ENCODE measurements around the gene MRPL49.
"Not testable (repeated sequence)": the region's sequence is repeated elsewhere in the genome, so short reads cannot be mapped to it uniquely, and the experiment has no call there.

MRPL49 gene

DNA sequence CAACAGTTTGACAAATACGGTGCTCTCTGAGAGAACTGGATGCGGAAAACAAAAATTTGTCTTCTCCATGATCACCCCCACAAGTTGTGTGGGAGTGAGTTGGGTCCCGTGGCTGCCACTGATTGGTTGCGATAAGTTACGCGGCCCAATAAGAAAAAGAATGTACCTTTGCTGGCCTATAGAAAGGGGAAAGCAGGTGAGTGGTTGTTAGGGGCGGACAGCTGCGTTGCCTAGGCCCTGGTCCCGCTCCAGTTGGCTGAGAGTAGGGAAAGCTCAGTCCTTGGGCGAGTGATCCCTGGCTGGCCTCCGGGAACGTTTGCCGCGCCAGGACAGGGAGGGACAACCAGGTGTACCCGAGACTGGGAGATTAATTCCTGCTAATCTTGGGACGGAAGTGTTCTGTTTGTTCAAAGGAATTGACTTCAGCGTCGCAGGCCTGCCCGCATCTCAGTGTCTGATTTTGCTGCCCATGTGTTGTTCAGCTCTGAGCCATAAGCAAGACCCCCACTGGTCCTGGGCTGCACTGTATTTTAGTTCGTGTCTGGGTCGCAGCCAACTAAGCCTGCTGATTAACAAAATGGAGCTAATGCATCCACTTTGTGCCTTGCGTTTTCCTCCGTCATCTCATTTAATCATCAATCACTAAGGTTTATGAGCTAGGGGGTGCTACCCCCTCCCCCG is 13.0 kb downstream of the MRPL49 start:
- peak; percentile 99 for DNase-seq

DNA sequence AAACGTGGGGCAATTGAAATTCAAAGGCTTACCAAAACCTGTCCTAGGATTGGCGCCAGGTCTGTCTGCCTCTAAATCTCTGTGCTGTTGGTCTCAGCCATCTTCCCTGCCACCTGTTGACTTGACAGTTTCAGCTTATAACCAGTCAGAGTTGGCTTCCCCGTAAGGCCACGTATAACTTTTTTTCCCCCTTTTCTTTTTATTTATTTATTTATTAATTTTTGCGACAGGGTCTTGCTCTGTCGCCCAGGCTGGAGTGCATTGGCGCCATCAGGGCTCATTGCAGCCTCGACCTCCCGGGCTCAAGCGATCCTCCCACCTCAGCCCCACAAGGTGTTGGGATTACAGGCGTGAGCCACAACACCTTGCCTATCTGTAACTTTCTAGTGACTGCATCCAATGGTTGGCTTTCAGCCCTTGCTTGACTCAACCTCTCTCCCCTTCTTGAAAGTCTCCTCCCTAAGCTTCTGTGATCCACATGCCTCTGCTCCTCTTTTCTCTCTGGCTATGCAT is 13.6 kb downstream of the MRPL49 start:
- peak; percentile 64 for DNase-seq

DNA sequence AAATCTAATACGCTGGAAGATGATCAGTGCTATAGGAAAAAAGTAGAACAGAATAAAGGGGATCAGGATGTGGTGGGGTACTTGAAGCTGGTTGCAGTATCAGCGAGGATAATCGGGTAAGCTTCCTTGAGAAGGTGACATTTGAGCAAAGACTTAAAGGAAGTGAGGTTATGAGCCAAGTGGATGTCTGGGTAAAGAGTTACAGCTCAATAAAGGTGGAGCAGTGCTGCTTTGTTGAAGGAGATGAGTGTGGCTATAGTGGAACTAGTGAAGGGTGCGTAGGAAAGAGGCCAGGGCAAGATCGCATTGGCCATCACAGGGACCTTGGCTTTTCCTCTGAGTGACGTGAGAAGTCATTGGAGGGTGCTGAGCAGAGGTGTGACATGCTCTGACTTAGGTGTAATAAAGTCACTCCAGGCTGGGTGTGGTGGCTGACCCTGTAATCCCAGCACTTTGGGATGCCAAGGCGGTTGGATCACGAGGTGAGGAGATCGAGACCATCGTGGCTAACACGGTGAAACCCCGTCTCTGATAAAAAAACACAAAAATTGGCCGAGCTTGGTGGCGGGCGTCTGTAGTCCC is 14.5 kb downstream of the MRPL49 start:
- no peak for DNase-seq

DNA sequence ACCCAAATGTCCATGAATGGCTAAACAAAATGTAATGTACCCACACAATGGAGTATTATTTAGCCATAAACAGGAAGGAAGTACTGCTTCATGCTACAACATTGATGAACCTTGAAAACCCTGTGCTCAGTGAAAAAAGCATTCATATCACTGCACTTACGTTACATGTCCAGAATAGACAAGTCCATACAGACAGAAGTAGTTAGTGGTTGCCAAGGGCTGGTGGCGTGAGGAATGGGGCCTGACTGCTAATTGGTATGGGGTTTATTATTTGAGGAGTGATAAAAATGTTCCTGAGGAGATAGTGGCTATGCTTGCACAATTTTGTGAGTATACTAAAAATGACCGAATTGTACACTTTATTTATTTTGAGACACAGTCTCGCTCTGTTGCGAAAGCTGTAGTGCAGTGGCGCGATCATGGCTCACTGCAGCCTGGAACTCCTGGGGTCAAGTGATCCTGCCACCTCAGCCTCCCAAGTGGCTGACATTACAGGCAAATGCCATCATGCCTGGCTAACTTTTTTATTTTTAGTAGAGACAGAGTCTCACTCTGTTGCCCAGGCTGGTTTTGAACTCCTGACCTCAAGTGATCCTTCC is 19.9 kb downstream of the MRPL49 start:
- no peak for DNase-seq

DNA sequence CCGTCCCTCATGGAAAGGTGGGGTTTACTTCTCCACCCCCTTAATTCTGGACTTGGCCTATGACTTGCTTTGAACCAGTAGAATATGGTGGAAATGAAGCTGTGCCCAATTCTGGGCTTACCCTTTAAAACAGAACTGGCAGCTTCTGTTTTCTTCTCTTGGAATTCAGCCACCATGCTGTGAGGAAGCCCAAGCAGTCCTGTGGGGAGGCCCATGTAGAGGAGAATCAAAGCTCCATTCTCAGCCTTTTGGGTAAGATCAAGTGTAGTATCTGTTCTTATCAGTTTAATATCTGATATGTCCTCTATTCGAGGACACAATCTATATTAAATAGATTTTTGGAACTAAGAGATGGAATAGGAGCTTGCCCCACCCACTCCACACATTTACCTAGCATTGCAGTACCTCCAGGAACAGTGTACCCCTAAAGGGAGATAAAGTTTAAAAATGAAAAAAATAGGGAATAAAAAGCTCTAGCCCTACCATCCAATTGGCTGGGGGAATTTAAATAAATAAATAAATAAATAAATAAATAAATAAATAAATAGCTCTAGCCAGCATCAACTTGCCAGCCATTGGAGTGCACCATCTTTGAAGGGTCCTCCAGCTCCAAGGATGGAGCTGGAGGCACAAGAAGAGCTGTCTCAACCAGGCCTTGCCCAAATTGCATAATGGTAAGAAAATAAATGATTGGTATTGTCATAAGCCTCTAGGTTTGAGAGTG is 25.4 kb downstream of the MRPL49 start:
- no peak for DNase-seq

DNA sequence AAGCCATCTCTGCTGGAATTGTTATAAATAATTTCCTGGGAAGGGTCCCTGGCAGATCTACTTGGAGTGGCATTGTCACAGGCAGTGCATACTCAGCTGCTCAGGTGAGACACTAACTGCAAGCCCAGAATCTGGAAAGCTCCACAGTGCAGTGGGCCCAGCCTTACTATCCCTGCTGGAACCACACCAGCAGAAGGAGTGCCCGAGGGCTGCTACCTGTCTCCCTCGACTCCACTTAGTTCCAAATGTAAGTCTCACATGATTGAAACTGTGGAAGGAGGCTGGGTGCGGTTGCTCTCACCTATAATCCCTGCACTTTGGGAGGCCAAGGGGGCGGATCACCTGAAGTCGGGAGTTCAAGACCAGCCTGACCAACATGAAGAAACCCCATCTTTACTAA is 26.5 kb downstream of the MRPL49 start:
- no peak for DNase-seq

DNA sequence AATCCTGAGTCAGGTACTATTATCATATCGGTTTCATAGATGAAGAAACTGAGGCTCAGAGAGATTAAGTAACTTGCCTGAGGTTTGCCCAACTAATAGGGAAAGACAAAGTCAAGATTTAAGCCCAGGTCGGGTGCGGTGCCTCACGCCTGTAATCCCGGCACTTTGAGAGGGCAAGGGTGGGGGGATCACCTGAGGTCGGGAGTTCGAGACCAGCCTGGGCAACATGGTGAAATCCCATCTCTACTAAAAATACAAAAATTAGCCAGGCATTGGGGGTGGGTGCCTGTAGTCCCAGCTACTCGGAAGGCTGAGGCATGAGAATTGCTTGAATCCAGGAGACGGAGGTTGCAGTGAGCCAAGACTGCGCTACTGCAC is 28.0 kb downstream of the MRPL49 start:
- not testable (repeated sequence) for DNase-seq

DNA sequence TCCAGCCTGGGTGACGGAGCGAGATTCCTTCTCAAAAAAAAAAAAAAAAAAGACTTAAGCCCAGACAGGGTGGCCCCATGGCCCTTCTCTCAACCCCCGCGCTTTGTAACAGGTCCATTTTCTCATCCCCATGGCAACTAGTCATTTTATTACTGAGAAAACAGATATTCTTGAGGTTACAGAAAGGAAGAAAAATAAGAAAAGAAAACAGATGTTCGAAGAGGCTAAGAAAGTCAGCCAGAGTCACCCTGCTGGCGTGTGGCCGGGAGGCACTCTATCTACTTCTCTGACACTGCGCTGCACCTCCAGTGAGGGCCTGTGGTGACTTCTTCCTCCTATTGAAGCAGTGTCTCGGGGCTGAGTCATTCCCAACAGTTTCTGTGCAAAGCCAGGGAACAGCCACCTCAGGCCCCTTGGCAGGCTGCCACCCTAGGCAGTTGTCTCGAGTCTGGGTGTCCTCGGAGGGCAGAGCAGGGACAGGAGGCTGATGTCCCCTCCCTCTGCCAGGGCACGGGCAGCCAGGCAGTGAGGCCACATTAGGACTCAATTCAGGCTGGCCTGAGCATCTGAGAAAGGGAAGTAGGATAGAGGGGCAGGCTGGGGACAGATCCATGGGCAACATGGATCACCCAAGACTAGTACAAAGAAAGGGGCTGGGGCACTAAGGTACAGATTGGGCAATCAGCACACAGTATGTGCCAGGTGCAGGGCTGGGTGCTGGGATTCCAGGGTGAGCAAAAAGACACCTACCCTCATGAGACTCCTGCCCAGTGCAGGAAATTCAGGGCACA is 28.6 kb downstream of the MRPL49 start:
- peak; percentile 98 for DNase-seq

DNA sequence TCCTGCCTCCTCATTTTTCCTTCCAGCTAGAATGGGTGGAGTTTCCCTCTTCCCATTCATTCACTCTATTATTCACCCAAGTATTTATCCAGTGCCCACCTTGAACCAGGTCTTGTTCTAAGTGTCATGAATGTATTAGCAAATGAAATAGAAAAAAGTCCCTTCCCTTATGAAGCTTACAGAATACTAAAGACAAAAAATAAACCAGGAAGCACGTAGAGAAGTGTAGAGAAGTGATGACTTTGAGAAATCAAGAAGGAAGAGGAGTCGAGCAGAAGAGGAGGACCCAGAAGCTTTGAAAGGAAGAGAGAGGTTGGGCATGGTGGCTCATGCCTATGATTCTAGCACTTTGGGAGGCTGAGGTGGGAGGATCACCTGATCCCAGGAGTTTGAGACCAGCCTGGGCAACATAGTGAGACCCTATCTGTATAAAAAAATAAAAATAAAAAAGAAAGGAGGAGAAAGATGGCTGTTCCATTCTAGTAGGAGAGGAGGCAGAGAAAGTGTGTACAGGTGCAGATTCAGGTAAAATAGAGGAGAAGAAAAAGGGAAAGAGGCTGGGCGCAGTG is 29.3 kb downstream of the MRPL49 start:
- DNase-seq: no peak

DNA sequence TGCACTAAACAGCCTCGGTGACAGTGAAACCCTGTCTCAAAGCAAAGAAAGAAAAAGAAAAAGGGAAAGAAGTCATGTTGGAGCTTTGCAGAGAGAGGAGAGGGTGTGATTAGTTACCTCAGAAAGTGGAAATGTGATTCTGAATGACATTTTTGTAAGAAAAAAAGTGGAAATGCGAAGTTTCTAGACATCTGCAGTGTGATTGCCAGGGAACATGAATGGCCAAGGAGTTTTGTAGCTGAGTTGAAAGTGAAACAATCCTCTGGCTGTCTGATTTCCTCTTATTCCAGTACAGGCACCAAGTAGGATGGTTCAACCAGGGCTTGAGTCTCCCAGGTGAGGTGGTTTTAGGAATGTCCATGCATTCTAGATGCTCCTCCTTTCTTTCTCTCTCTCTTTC is 30.0 kb downstream of the MRPL49 start:
- no peak for DNase-seq

DNA sequence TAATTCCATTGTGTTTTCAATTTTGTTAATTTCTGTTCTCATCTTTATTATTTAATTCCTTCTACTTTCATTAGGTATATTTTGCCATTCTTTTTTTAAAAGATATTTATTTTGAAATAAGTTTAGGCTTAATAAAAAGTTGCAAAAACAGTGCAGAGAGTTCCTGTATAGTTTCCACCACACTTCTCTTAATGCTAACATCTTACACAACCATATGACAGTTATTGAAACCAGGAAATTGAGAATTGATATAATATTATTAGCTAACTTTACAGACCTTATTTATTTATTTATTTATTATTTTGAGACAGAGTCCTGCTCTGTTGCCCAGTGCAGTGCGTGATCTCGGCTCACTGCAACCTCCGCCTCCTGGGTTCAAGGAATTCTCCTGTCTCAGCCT is 34.1 kb downstream of the MRPL49 start:
- DNase-seq: no peak

DNA sequence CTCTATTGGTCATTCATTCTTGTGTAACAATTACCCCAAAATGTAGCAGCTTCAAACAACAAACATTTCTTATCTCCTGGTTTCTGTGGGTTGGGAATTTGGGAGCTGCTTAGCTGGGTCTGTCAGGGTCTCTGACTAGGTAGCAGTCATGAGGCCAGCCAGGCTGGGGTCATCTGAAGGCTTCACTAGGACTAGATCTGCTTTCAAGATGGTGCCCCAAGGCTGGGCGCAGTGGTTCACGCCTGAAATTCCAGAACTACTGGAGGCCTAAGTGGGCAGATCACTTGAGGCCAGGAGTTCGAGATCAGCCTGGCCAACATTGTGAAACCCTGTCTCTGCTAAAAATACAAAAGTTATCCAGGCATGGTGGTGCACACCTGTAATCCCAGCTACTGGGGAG is 34.8 kb downstream of the MRPL49 start:
- DNase-seq: no peak

DNA sequence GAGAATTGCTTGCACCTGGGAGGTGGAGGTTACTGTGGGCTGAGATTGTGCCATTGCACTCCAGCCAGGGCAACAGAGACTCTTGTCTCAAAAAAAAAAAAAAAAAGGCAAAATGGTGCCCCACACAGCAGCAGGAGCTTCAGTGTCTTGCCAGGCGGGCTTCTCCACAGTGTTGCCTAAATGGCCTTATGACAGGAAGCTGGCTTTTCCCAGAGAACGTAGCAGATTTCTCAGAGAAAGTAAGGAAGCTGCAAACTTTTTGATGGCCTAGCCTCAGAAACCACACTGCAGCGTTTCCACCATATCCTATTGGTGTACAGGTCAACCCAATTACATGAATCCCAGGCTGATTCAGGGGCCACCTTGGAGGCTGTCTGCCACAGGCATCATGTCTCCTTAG is 35.2 kb downstream of the MRPL49 start:
- no peak for DNase-seq

DNA sequence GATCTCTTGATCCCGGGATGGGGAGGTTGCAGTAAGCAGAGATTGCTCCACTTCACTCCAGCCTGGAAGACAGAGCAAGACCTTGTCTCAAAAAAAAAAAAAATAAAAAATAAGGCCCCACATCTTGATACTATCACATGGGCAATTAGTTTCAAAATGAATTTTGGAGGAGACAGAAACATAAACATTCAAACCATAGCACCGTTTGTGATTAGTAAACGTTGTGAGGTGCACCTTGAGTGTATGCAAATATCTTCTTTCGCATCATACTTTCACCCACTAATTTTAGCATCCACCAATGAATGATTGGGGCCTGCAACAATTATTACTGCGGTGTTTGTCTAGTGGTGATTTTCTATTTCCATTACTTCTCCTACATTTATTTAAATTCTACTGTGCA is 36.9 kb downstream of the MRPL49 start:
- DNase-seq: no peak

DNA sequence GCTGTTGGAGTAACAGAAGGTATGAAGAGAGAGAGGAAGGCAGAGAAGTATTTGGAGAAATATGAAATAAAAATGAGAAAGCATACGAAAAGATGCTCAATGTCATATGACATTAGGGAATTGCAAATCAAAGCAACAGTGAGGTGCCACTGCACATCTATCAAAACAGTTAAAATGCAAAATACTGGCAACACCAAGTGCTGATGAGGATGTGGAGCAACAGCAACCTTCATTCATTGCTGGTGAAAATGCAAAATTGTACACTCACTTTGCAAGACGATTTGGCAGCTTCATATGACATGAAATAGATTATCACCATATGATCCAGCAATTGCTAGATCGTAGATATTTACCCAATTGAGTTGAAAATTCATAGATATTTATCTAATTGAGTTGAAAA is 38.5 kb downstream of the MRPL49 start:
- no peak for DNase-seq

DNA sequence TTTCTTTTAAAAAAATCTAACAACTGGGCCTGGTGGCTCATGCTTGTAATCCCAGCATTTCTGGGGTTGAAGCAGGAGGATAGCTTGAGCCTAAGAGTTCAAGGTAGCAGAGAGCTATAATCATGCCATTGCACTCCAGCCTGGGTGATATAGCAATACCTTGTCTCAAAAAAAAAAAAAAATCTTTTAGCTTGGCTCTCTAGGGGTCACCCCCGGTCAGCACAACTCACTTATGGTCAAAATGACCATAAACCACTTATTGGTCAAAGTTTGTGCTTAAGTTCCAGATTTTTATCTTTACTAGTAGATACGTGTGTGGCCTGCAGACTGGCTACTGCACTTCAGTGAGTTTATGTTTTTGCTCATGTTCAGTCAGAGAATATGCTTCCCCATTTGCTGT is 41.6 kb downstream of the MRPL49 start:
- DNase-seq: no peak

DNA sequence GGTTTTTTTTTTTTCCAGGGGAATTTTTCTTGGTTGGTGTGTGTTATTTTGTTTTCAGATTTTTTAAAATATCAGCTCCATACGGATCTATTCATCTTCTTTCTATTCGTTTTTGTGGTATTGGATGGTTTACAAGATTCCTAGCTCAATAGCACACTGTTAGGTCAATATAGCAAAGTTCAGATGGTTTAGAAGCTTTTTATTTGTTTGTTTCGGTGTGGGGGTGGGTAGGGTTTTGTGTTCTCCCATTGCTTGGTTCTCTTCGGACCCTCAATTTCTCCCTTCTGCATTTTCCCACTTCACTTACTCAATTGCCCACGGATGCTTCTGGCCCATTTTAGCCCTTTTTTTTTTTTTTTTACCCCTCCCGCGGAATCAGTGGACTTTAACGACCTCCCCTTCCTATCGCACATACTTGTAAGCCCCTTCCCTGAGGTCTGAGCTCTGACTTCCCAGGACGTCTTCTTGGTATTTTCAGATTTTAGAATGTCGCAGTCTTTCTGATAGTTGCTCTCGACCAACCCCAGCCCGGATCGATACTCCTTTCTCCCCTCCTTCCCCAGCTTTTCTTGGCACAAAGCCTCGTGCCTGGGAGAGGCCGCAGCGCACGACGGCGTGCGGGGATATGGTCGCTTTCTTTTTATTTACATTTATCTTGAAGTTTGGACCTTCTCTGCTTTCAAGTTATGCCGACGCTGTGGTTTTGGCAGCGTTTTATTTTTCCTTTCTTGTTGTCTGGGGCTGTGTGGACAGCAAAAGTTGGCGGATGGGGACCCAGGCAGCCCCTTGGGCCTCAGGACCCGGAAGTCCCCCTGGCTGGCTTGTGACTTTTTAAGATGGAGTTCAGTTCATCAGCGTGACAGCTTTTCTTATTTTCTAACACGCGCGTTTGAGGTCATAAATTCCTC is 43.5 kb downstream of the MRPL49 start:
- DNase-seq: peak; percentile 68

DNA sequence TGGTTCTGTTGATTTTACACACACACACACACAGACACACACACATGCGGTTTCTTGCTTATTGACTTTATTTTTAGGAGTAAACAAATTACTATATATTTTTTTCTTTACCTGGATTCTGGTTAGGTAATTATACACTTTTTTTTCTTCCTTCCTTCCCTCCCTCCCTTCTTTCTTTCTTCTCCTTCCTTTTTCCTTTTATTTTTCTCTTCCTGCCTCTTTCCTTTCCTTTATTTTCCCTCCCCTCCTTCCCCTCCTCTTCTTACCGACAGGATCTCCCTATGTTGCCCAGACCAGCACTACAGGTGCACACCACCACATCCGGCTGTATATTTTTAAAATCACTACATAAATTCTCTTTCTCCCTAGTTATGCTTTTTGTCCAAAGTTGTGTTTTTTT is 44.8 kb downstream of the MRPL49 start:
- DNase-seq: no peak

DNA sequence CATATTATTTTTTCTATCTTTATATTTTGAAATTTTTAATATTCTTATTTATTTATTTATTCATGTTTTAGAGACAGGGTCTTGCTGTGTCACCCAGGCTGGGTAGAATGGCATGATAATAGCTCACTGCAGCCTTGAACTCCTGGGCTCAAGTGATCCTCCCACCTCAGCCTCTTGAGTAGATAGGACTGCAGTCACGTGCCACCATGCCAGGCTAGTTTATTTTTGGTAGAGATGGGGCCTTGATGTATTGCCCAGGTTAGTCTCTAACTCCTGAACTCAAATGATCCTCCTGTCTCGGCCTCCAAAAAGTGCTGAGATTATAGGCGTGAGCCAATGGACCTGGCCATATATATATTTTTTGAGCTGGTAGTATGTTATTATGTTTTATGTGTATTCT is 45.5 kb downstream of the MRPL49 start:
- no peak for DNase-seq

DNA sequence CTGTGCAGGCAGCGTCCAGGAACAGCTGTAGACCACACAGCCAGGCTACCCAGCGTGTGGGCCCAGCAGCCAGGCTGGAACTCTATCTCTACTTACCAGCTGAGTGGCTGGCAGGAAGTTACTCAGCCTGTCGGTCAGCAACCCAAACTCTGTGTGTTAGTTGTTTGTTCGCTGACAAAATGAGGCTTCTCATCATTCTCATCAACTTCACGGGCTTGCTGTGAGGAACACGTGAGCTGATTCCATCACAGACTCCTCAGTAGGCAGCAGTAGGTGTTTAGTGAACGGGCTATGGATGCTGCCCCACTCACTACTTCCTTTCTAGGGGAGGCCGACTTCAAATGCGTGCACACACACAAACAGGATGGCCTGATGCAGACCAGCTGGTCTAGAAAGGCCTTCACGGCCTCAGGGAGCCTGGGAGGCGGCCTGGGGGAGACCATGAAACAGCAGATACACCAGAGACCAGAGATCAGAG is 47.1 kb downstream of the MRPL49 start:
- DNase-seq: peak; percentile 31

DNA sequence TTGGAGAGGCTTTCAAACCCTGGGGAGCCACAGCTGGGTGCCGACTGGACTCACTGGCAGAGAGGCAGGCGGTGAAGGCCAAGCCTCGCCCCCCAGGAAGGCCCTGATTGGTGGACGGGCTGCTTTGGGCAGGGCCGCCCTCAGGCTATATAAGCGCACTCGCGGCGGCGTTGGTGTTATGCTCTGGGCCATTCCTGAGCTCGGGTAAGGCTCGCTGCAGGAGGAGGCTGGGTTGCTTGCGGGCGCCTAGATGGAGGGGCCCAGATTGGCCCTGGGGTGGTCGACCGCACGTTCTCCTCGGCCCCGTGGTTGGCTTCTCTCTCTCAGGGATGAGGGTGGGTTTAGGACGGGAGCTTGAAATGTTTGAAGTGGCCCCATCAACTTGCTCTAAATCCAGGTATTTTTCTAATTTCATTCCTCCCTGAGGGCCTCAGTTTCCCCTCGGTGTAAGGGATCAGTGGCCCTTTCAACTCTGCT is 48.0 kb downstream of the MRPL49 start, which contains the start of gene SPDYC:
TSS of gene SPDYC (plus strand) at position 176 of the 477 bp plus-strand sequence. CDS start 1,125 bp downstream, outside the sequence.
- no peak for DNase-seq

Data from DMS53 (cell line).